ENCODE measurements around the gene GCG. TPM values are rescaled to one million over a fixed set of nuclear protein-coding genes. Genes with fewer than 3 reads are reported as not detected.

The GCG gene
- total and polyA plus RNA-seq, 2 of the 8 experiments (the other 6 are each of a cell fraction or from before 2014, with no cell fraction given) = not detected

- no peak for TF ChIP-seq CHD7 (IDR thresholded peaks at IDR 0.05; ENCODE audit: insufficient replicate concordance, low read length)
- no peak for TF ChIP-seq ATF2 (IDR thresholded peaks at IDR 0.05; ENCODE audit: low read length)
- TF ChIP-seq NANOG (IDR thresholded peaks at IDR 0.05; ENCODE audit: insufficient read depth, low read depth, low read length, poor library complexity, severe bottlenecking) = no peak
- TF ChIP-seq ATF3 (IDR thresholded peaks at IDR 0.05; ENCODE audit: insufficient read depth, low read depth, low read length) = no peak
- no peak for TF ChIP-seq POU5F1 (IDR thresholded peaks at IDR 0.05; ENCODE audit: low read depth, low read length)
- TF ChIP-seq CBX5 (IDR thresholded peaks at IDR 0.05; ENCODE audit: low read depth, low read length) = no peak
Observed at GRCh38 chr2:162166745-162167144, 14.7 kb upstream of the GCG start (continued).

Measured in H1 (cell line).